ENCODE measurements around the gene CDH12.

- TF ChIP-seq CTCF (IDR thresholded peaks at IDR 0.05) (no peak), POLR2A (IDR thresholded peaks at IDR 0.05) (no peak)
These were observed 776.6 kb downstream of the CDH12 start for GRCh38 chr5:22076586-22076985.

All from lower leg skin (tissue), 3 donors.